Activated naive CD4-positive, alpha-beta T cell treated with anti-CD3 and anti-CD28 coated beads for 36 hours (primary cell): Measurements from ENCODE around the gene E2F1. TPM values are rescaled to one million over a fixed set of nuclear protein-coding genes. Genes with fewer than 3 reads are reported as not detected.

Source experiments
- CTCF ChIA-PET: fragments of 350-600 bp; sonication (Branson Sonifier 250); formaldehyde crosslinking; loops from one replicate; lab custom pipeline; 2021; ENCODE audit warnings: antibody characterized with exemption; lab: Charles Lee
- DNase-seq: peaks from one replicate; pipeline ENCODE4 v3.0.0-alpha.2; 2020
- H3K27ac Mint-ChIP-seq: one replicate; pipeline ENCODE4 v1.8.0; 2021; ENCODE audit warnings: mild to moderate bottlenecking, mixed read lengths
- H3K27me3 Mint-ChIP-seq: one replicate; pipeline ENCODE4 v1.8.0; 2021; ENCODE audit warnings: low read depth, mixed read lengths
- H3K36me3 Mint-ChIP-seq: one replicate; pipeline ENCODE4 v1.8.0; 2021; ENCODE audit warnings: low read depth, mixed read lengths
- H3K4me1 Mint-ChIP-seq: one replicate; pipeline ENCODE4 v1.8.0; 2021; ENCODE audit warnings: low read depth, mixed read lengths
- H3K4me3 Mint-ChIP-seq: one replicate; pipeline ENCODE4 v1.8.0; 2021; ENCODE audit warnings: mild to moderate bottlenecking, moderate library complexity, mixed read lengths
- H3K9me3 Mint-ChIP-seq: one replicate; pipeline ENCODE4 v1.8.0; 2021; ENCODE audit warnings: mixed read lengths
- intact Hi-C: fragments of 100-400 bp; cut with micrococcal nuclease; formaldehyde crosslinking; loops from one replicate; pipeline ENCODE4 v1.15.1; 2023
- total RNA-seq, 2 experiments: library from RNA; stranded (reverse); gene quantifications; one replicate each; pipeline ENCODE4 v1.2.3, GENCODE V29; 2021

Gene E2F1, protein sequence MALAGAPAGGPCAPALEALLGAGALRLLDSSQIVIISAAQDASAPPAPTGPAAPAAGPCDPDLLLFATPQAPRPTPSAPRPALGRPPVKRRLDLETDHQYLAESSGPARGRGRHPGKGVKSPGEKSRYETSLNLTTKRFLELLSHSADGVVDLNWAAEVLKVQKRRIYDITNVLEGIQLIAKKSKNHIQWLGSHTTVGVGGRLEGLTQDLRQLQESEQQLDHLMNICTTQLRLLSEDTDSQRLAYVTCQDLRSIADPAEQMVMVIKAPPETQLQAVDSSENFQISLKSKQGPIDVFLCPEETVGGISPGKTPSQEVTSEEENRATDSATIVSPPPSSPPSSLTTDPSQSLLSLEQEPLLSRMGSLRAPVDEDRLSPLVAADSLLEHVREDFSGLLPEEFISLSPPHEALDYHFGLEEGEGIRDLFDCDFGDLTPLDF
- 10 to 100 TPM; 69.3 to 70.0 TPM for total RNA-seq

DNA sequence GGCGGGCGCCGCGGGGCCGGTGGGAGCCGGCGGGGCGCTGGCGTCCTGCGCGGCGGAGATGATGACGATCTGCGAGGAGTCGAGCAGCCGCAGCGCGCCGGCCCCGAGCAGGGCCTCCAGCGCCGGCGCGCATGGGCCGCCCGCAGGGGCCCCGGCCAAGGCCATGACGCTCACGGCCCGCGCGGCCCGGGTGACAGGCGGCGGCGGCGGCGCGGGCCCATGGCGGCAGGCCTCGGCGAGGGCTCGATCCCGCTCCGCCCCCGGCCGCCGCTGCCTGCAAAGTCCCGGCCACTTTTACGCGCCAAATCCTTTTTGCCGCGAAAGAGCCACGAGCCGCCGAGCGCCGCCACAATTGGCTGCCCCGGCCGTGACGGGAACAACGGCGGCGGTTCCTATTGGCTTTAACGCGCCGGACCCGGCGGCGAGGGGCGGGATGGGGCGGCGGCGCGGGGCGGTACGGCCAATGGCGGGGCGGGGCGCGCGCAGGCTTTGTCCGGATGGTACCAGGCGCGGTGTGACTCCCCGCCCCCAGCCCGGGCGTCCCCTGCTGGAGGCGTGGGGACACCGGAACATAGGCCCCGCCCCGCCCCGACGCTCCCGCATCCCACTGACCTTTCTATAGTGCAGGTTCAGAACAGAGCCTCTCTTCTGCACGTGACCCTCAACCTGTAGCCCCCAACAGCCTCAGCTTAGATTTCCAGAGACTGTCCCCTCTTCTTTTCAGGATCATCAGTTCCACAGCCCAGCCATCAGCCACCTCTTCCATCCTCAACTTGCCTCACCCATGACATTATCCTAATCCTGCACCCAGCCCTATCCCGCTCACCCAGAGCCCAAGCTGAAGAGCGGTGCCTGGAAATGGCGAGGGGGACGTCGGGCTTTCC lies at the start of gene E2F1:
TSS of gene E2F1 (minus strand) at position 286 of the 884 bp plus-strand sequence. CDS start at position 165, 121 bp downstream.
- peak within 1 kb of the TSS; percentile 87 for H3K4me3 Mint-ChIP-seq
- peaks cover 25% of the 10 kb centered on the region for H3K36me3 Mint-ChIP-seq
- DNase-seq = peak; percentile 97
- no peaks in the 10 kb centered on the region for H3K27me3 Mint-ChIP-seq
- H3K27ac Mint-ChIP-seq = peak within 1 kb of the TSS; percentile 88
- H3K4me1 Mint-ChIP-seq = peaks cover 62% of the 10 kb centered on the region
- CTCF ChIA-PET = interaction anchor here (1.4 to 1.8 kb wide), 3 partner anchors 15 to 46 kb away, joined by 5 to 13 read pairs (median 8); partner anchors contain the start of gene ZNF341
- intact Hi-C loops = loop anchor here (1.0 to 5.0 kb wide), 8 partner anchors 12 to 426 kb away; partner anchors contain the start of genes ACTL10, CHMP4B, EIF2S2 and NECAB3
- H3K9me3 Mint-ChIP-seq = no peaks in the 10 kb centered on the region

DNA sequence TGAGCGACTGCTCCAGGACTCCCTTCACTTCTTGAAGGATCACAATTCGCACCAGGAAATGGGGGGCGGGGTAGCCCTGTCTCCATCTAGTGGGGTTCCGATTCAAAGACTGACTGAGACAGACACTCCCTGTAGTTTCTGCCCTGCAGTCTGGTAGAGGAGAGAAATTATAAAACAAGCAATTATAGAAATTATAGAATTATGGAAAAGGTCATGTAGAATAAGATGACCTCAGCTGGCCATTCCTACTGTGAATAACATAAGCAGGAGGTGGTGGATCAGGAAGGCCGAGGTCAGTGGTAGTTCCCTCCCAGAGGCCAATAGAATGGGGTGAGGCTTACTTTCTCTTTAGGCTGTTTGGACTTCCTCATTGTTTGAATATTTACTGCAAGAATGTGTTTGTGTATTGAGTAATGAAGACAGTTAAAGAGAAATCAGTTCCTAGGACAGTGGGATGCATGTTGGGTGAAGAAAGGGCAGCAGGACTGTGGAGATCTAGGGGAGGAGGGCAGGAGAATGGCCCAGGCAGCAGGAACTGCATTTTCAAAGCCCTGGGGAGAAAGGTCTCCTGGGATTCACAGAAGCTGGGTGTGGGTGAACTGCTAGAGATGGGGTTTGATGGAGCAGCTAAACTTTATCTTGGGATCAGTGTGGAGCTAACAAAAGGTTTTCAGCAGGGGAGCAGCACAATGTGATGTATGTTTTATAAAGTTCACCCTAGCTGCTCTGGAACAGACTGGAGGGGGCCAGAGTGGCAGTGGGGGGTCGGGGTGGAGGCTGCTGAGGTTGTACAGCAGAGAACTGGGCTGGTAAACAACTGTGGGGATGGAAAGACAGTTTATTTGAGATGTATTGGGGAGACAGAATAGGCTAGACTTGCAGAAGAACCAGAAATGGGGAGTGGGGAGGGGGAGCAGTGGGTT lies 47.7 kb upstream of the E2F1 start:
- intact Hi-C loops = loop anchor here (1.0 to 5.0 kb wide), 2 partner anchors 43 to 292 kb away; partner anchors contain the start of gene SNTA1
- H3K4me1 Mint-ChIP-seq = peaks cover 18% of the 10 kb centered on the region
- CTCF ChIA-PET = interaction anchor here (1.9 kb wide), 1 partner anchor 67 kb away, joined by 14 read pairs; the partner anchor contains the start of gene ACTL10
- DNase-seq = no peak
- peaks cover 16% of the 10 kb centered on the region for H3K36me3 Mint-ChIP-seq
- peak overlapping the region; percentile 25 for H3K4me3 Mint-ChIP-seq
- H3K9me3 Mint-ChIP-seq = peaks cover 9% of the 10 kb centered on the region
- H3K27me3 Mint-ChIP-seq = no peaks in the 10 kb centered on the region
- no peak overlapping the region for H3K27ac Mint-ChIP-seq

DNA sequence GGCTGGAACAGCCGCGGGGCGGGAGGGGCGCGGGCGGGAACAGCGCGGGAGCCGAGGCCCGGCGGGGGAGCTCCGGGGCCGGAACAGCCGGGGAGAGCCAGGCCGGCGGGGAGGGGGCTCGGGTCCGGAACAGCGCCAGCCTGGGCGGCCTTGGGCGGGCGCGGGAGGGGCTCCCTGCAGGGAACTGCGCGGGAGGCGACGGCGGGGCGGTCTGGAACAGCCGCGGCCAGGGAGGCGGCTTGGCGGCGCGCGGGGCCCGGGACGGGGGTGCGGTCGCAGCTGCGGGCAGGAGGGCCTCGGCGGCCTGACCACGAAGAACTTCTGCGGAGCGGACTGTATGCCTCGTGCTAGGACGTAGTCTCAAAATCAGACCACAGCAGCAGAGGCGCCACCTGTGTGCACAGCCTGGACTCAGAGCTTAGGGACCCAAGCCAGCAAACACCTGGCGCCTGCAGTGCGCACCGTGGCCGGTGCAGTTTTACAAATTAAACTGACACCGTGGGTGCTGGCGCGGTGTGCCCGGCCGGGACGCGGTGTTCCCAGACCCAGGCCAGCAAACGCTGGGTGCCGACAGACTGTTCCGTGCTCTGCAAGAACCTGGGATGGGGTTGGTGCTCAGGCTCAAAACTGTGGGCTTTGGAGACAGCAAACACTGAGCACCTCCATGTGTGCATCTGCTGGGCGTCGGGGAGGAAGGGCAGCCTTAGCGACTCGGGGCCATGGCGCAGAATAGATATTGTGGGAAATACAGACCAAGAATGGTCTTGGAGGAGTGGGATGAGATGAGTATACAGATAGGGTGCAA lies 46.2 kb upstream of the E2F1 start:
- intact Hi-C loops = loop anchor here (1.0 to 5.0 kb wide), 3 partner anchors 46 to 290 kb away; partner anchors contain the start of genes CHMP4B, E2F1 and SNTA1
- peak overlapping the region; percentile 76 for H3K4me3 Mint-ChIP-seq
- peak; percentile 65 for DNase-seq
- peak overlapping the region; percentile 18 for H3K27ac Mint-ChIP-seq
- H3K4me1 Mint-ChIP-seq = peaks cover 18% of the 10 kb centered on the region
- peaks cover 9% of the 10 kb centered on the region for H3K9me3 Mint-ChIP-seq
- peaks cover 14% of the 10 kb centered on the region for H3K36me3 Mint-ChIP-seq
- CTCF ChIA-PET = interaction anchor here (0.6 to 1.9 kb wide), 12 partner anchors 9 to 1877 kb away, joined by 3 to 14 read pairs (median 4); partner anchors contain the start of genes ACTL10, CBFA2T2 and PXMP4
- H3K27me3 Mint-ChIP-seq = no peaks in the 10 kb centered on the region

DNA sequence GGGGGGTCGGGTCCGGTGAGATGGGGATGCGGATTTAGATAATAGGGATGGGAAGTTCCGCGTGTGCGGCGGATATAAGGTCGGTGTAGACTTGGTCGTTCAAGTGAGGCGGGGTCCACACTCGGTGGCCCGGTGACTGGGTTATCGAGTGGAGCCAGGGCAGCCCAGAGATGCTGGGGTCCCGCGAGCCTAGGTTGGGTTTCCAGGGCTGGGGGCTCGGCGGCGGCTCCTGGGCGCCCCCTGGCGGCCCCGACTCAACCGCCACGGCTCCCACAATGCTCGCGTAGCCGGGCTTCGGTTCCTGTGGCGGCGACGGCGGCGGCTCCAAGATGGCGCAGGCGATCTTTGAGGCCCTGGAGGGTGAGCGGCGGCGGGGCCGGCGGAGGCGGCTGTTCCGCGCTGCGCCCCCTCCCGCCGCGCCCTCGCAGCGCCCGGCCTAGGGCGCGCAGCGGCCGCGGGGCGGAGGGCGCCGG lies 45.5 kb upstream of the E2F1 start, which contains the start of gene ZNF341:
TSS of gene ZNF341 (plus strand) at position 304 of the 473 bp plus-strand sequence. CDS start at position 330, 26 bp downstream.
- H3K4me3 Mint-ChIP-seq = peak within 1 kb of the TSS; percentile 79

DNA sequence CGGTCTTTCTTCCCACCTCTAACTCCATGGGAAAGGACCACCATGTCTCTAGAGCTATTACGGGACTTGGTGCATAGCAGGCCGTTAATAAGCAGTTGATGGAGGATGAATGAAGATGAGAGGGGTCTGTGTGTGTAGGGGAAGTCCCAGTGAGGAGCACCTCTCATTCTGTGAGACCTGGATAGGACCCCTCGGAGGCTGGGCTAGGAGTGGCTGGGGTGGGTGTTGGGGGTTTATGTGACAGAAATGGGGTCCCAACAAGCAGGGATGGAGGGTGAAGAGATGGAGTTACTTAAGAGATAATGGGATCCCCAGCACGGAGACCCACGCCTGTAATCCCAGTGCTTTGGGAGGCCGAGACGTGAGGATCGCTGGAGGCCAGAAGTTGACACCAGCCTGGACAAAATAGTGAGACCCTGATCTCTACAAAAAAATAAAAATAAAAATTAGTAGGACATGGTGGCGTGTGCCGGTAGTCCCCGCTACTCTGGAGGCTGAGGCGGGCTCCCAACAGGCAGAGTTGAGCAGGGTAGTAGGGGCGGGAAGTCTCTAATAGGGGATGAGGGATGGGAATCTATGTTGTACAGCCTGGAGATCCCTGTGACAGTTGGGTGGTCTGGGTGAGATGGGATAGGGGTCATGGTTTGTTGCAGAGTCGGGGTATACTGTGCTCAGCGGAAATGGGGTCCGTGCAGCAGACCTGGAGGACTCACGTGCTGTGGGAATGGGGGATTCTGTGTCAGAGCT lies 44.9 kb upstream of the E2F1 start:
- H3K4me1 Mint-ChIP-seq = peaks cover 18% of the 10 kb centered on the region
- no peaks in the 10 kb centered on the region for H3K27me3 Mint-ChIP-seq
- peaks cover 1% of the 10 kb centered on the region for H3K9me3 Mint-ChIP-seq
- CTCF ChIA-PET = interaction anchor here (1.1 to 1.8 kb wide), 4 partner anchors 8 to 241 kb away, joined by 3 to 4 read pairs (median 4); partner anchors contain the start of genes CBFA2T2 and PXMP4
- H3K4me3 Mint-ChIP-seq = peak overlapping the region; percentile 79
- no peak for DNase-seq
- H3K27ac Mint-ChIP-seq = peak overlapping the region; percentile 90
- intact Hi-C loops = loop anchor here (1.0 to 5.0 kb wide), 5 partner anchors 11 to 289 kb away; partner anchors contain the start of genes PXMP4 and SNTA1
- H3K36me3 Mint-ChIP-seq = peaks cover 5% of the 10 kb centered on the region

More for the DNA sequence above, 45.5 kb upstream of the E2F1 start, which contains the start of gene ZNF341:
- peaks cover 5% of the 10 kb centered on the region for H3K9me3 Mint-ChIP-seq
- H3K27ac Mint-ChIP-seq = peak within 1 kb of the TSS; percentile 90
- H3K4me1 Mint-ChIP-seq = peaks cover 18% of the 10 kb centered on the region
- CTCF ChIA-PET = interaction anchor here (0.8 to 1.9 kb wide), 7 partner anchors 8 to 242 kb away, joined by 3 to 14 read pairs (median 4); partner anchors contain the start of genes ACTL10, CBFA2T2 and PXMP4
- DNase-seq = peak; percentile 89
- peaks cover 10% of the 10 kb centered on the region for H3K36me3 Mint-ChIP-seq
- H3K27me3 Mint-ChIP-seq = no peaks in the 10 kb centered on the region
- intact Hi-C loops = loop anchor here (1.0 to 5.0 kb wide), 7 partner anchors 11 to 289 kb away; partner anchors contain the start of genes CHMP4B, E2F1, PXMP4 and SNTA1

DNA sequence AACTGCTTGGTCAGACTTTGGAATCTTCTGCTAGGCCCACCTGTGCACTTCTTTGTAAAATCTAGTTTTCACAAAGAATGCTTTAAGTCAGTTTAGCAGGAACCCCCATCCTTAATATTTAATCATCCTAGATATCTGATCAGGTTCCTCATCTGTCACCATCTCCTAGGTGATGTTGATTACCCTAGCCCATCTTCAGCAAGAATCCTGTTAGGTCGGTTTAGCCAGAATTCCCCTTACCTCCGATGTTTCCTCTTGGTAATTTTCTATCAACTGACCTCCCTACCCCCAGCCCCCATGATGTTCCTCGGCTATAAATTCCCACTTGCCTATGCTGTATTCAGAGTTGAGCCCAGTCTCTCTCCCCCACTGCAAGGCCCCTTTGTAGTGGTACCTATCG lies 42.9 kb upstream of the E2F1 start:
- Mint-ChIP-seq H3K27me3 (no peaks in the 10 kb centered on the region), H3K4me3 (no peak overlapping the region)
- intact Hi-C loops = no loop called here

DNA sequence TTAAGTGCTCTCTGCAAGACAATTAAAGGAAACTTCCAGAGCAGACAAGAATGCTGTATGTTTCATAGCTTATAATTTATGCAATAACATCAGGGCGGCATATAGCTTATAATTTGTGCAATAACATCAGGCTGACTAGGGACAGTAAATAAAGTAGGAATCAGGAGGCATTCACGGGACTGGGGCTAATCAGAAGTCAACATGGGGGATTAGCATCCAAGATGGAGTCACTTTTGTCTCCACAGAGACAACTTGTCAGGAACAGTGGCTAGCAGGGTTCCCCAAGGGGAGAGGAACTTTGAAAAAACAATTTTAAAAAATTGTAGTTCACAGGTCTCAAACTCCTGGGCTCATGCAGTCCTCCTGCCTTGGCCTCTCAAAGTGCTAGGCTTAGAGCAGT lies 42.3 kb upstream of the E2F1 start:
- CTCF ChIA-PET = interaction anchor here (0.6 kb wide), 2 partner anchors 53 to 878 kb away, joined by 3 to 5 read pairs; no protein-coding TSS in a partner anchor
- DNase-seq = no peak
- intact Hi-C loops = no loop called here
- H3K4me3 Mint-ChIP-seq = no peak overlapping the region
- H3K27me3 Mint-ChIP-seq = no peaks in the 10 kb centered on the region
- H3K36me3 Mint-ChIP-seq = no peaks in the 10 kb centered on the region
- no peaks in the 10 kb centered on the region for H3K9me3 Mint-ChIP-seq
- no peak overlapping the region for H3K27ac Mint-ChIP-seq
- peaks cover 12% of the 10 kb centered on the region for H3K4me1 Mint-ChIP-seq

More for the DNA sequence above, 42.9 kb upstream of the E2F1 start:
- Mint-ChIP-seq H3K4me1 (peaks cover 18% of the 10 kb centered on the region), H3K9me3 (no peaks in the 10 kb centered on the region), H3K27ac (no peak overlapping the region), H3K36me3 (no peaks in the 10 kb centered on the region)
- DNase-seq = no peak
- CTCF ChIA-PET = interaction anchor here (0.6 kb wide), 1 partner anchor 879 kb away, joined by 5 read pairs; no protein-coding TSS in a partner anchor

DNA sequence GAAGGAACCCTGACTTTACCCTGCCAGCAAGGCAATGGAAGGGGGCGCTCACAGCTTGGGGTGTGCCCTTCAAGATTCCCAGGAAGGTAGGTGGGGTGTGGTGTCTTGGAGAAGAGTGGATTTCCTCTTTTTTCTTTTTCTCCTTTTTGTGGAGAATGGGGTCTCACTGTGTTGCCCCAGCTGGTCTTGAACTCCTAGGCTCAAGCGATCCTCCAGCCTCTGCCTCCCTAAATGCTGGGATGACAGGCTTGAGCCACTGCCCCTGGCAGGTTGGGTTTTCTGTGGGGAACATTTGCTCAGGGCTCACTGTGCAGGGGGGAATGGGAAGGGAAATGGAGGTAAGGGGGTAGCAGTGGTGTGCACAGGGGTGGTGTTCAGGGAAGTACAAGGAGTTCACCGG lies 41.6 kb upstream of the E2F1 start:
- Mint-ChIP-seq H3K27ac (no peak overlapping the region), H3K4me3 (no peak overlapping the region), H3K9me3 (no peaks in the 10 kb centered on the region), H3K36me3 (no peaks in the 10 kb centered on the region), H3K27me3 (no peaks in the 10 kb centered on the region), H3K4me1 (peaks cover 7% of the 10 kb centered on the region)
- no peak for DNase-seq
- intact Hi-C loops = no loop called here
- CTCF ChIA-PET = interaction anchor here (0.6 to 1.1 kb wide), 2 partner anchors 53 to 59 kb away, joined by 3 to 4 read pairs; no protein-coding TSS in a partner anchor

DNA sequence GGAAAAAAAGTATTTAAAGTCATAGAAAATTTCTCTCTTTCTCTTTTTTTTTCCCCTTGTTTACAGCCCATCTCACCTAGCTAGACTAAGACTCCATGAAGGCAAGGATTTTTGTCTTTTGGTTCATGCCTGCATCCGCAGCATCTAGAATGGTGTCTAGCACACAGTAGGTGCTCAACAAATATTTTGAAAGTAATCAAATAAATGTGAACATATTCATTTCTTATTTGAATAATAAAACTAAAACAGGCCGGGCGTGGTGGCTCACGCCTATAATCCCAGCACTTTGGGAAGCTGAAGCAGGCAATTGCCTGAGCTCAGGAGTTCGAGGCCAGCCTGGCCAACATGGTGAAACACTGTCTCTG lies 40.9 kb upstream of the E2F1 start:
- intact Hi-C loops = no loop called here
- no peaks in the 10 kb centered on the region for H3K27me3 Mint-ChIP-seq
- H3K27ac Mint-ChIP-seq = no peak overlapping the region
- no peak overlapping the region for H3K4me3 Mint-ChIP-seq
- H3K4me1 Mint-ChIP-seq = peaks cover 4% of the 10 kb centered on the region
- CTCF ChIA-PET = interaction anchor here (0.9 to 1.2 kb wide), 3 partner anchors 13 to 58 kb away, joined by 3 to 4 read pairs (median 4); no protein-coding TSS in a partner anchor
- no peaks in the 10 kb centered on the region for H3K9me3 Mint-ChIP-seq
- no peak for DNase-seq
- no peaks in the 10 kb centered on the region for H3K36me3 Mint-ChIP-seq
